H1 (cell line): ENCODE results near the gene LEKR1. TPM values are rescaled to one million over a fixed set of nuclear protein-coding genes. Genes with fewer than 3 reads are reported as not detected.

Experiments used
- CTCF ChIA-PET: fragments of 300-600 bp; sonication (Branson Sonifier 250); formaldehyde crosslinking; loops from one replicate; lab custom pipeline; 2021; ENCODE audit not compliant: partially characterized antibody; lab: Charles Lee
- POLR2A ChIA-PET: fragments of 300-600 bp; sonication (Branson Sonifier 250); formaldehyde crosslinking; loops from one replicate; lab custom pipeline; 2021; ENCODE audit warnings: inconsistent platforms; ENCODE audit not compliant: partially characterized antibody; lab: Charles Lee
- DNase-seq, 2 experiments: peaks; one replicate each; pipeline versions ENCODE4 v3.0.0 to v3.0.0-alpha.2; 2010 to 2022; ENCODE audit warnings: low spot score in 2 of 2, low read depth in 1 of 2, mixed read lengths in 1 of 2
- FAIRE-seq: peaks from 2 replicates; lab custom pipeline; 2011; peaks lifted over from hg19 to GRCh38; lab: Jason Lieb, UNC
- H2AFZ ChIP-seq: 2 replicates; pipeline ENCODE4 v1.8.1; 2012; ENCODE audit warnings: low read length, inconsistent platforms
- H2AK5ac ChIP-seq: 2 replicates; pipeline ENCODE4 v1.6.1; 2013; ENCODE audit warnings: low read depth, low read length
- H2BK120ac ChIP-seq: replicated peaks from 2 replicates; pipeline ENCODE3; 2013; ENCODE audit warnings: low read depth, low read length, inconsistent platforms
- H2BK12ac ChIP-seq: 2 replicates; pipeline ENCODE4 v1.6.1; 2013; ENCODE audit warnings: low read depth, low read length
- H2BK15ac ChIP-seq: 2 replicates; pipeline ENCODE4 v1.6.1; 2013; ENCODE audit warnings: low read length
- H2BK20ac ChIP-seq: 2 replicates; pipeline ENCODE4 v1.6.1; 2013; ENCODE audit warnings: low read length
- H2BK5ac ChIP-seq: 2 replicates; pipeline ENCODE4 v1.6.1; 2013; ENCODE audit warnings: low read depth, low read length
- H3K14ac ChIP-seq: 2 replicates; pipeline ENCODE4 v1.6.1; 2013; ENCODE audit warnings: inconsistent platforms; ENCODE audit not compliant: insufficient read length
- H3K18ac ChIP-seq: 2 replicates; pipeline ENCODE4 v1.6.1; 2013; ENCODE audit warnings: low read length; ENCODE audit errors: extremely low read depth
- H3K23ac ChIP-seq: 2 replicates; pipeline ENCODE4 v1.6.1; 2013; ENCODE audit warnings: inconsistent platforms; ENCODE audit not compliant: insufficient read length
- H3K23me2 ChIP-seq: 2 replicates; pipeline ENCODE4 v1.6.1; 2013; ENCODE audit warnings: low read depth, low read length
- H3K27ac ChIP-seq: 2 replicates; pipeline ENCODE4 v1.6.1; 2011; ENCODE audit warnings: low read depth, low read length, inconsistent platforms
- H3K27me3 ChIP-seq, 4 experiments: replicated peaks in 1 of 4; 1 replicate in 1 of 4; 2 replicates in 3 of 4; pipeline versions ENCODE4 v1.6.1 to v1.8.1; 2011 to 2013; ENCODE audit warnings: low read length in 3 of 4, mild to moderate bottlenecking in 3 of 4, inconsistent platforms in 2 of 4, mixed read lengths in 2 of 4, moderate library complexity in 1 of 4; ENCODE audit not compliant: control insufficient read depth in 3 of 4, insufficient read depth in 3 of 4; ENCODE audit errors: extremely low read depth in 1 of 4
- H3K36me3 ChIP-seq, 4 experiments: 2 replicates each; pipeline versions ENCODE4 v1.6.1 to v1.8.1; 2011 to 2013; ENCODE audit warnings: mild to moderate bottlenecking in 4 of 4, low read length in 3 of 4, moderate library complexity in 2 of 4, control low read depth in 1 of 4, inconsistent platforms in 1 of 4; ENCODE audit not compliant: insufficient read depth in 4 of 4, control insufficient read depth in 2 of 4
- H3K4ac ChIP-seq: replicated peaks from 2 replicates; pipeline ENCODE3; 2013; ENCODE audit warnings: low read length, low read depth, mixed read lengths, inconsistent platforms; ENCODE audit not compliant: insufficient read length
- H3K4me1 ChIP-seq, 4 experiments: replicated peaks in 1 of 4; 1 replicate in 1 of 4; 2 replicates in 3 of 4; pipeline versions ENCODE4 v1.6.1 to v1.8.1; 2011 to 2013; ENCODE audit warnings: low read length in 3 of 4, inconsistent platforms in 2 of 4, mixed read lengths in 1 of 4; ENCODE audit not compliant: insufficient read depth in 4 of 4, control insufficient read depth in 3 of 4
- H3K4me2 ChIP-seq, 2 experiments: 2 replicates each; pipeline versions ENCODE4 v1.6.1 to v1.8.1; 2011 to 2013; ENCODE audit warnings: low read depth in 2 of 2, low read length in 2 of 2, control low read depth in 1 of 2, inconsistent platforms in 1 of 2, mild to moderate bottlenecking in 1 of 2; ENCODE audit not compliant: insufficient read depth in 1 of 2
- H3K4me3 ChIP-seq, 4 experiments: fragments of 200-600, 300-600 bp in 1 of 4; sonication (generic), shearing (Covaris generic), sonication (Bioruptor Twin) in 1 of 4; 2 replicates each; pipeline versions ENCODE4 v1.5.1 to v1.8.1; 2011 to 2016; ENCODE audit warnings: low read length in 4 of 4, low read depth in 3 of 4, control low read depth in 2 of 4, inconsistent platforms in 2 of 4, mild to moderate bottlenecking in 2 of 4, mixed read lengths in 1 of 4, moderate library complexity in 1 of 4; ENCODE audit not compliant: insufficient read depth in 2 of 4; ENCODE audit errors: extremely low read depth in 1 of 4
- H3K56ac ChIP-seq: replicated peaks from 2 replicates; pipeline ENCODE3; 2013; ENCODE audit warnings: low read depth, mild to moderate bottlenecking, mixed read lengths, low read length, inconsistent platforms; ENCODE audit not compliant: insufficient read length
- H3K79me1 ChIP-seq: 2 replicates; pipeline ENCODE4 v1.6.1; 2013; ENCODE audit warnings: low read depth, low read length, control low read depth
- H3K79me2 ChIP-seq, 2 experiments: 2 replicates each; pipeline versions ENCODE4 v1.6.1 to v1.8.1; 2012 to 2013; ENCODE audit warnings: low read length in 2 of 2, mild to moderate bottlenecking in 2 of 2, inconsistent platforms in 1 of 2; ENCODE audit not compliant: insufficient read depth in 2 of 2, control insufficient read depth in 1 of 2
- H3K9ac ChIP-seq, 4 experiments: replicated peaks in 1 of 4; 1 replicate in 1 of 4; 2 replicates in 3 of 4; pipeline versions ENCODE4 v1.6.1 to v1.8.1; 2011 to 2013; ENCODE audit warnings: low read depth in 3 of 4, low read length in 3 of 4, control low read depth in 2 of 4, mild to moderate bottlenecking in 2 of 4, moderate library complexity in 2 of 4, inconsistent platforms in 1 of 4; ENCODE audit errors: extremely low read depth in 1 of 4
- H3K9me3 ChIP-seq, 2 experiments: 2 replicates each; pipeline versions ENCODE4 v1.6.1 to v1.8.1; 2012 to 2013; ENCODE audit warnings: mild to moderate bottlenecking in 2 of 2, moderate library complexity in 2 of 2, control low read depth in 1 of 2, inconsistent platforms in 1 of 2, low read depth in 1 of 2, low read length in 1 of 2, mixed read lengths in 1 of 2; ENCODE audit not compliant: insufficient read depth in 2 of 2
- H4K20me1 ChIP-seq, 2 experiments: replicated peaks in 1 of 2; 2 replicates each; pipeline versions ENCODE3 to v1.8.1; 2011 to 2013; ENCODE audit warnings: inconsistent platforms in 2 of 2, low read length in 2 of 2, mild to moderate bottlenecking in 1 of 2; ENCODE audit not compliant: insufficient read depth in 2 of 2, control insufficient read depth in 1 of 2
- H4K5ac ChIP-seq: 2 replicates; pipeline ENCODE4 v1.6.1; 2013; ENCODE audit warnings: low read length, low read depth, mixed read lengths, inconsistent platforms; ENCODE audit not compliant: insufficient read length
- H4K8ac ChIP-seq: 2 replicates; pipeline ENCODE4 v1.8.0; 2013; ENCODE audit warnings: mild to moderate bottlenecking, moderate library complexity, low read length, inconsistent platforms; ENCODE audit not compliant: insufficient read depth; ENCODE audit errors: extremely low read depth
- H4K91ac ChIP-seq: replicated peaks from 2 replicates; pipeline ENCODE3; 2013; ENCODE audit warnings: low read length, mixed read lengths, inconsistent platforms; ENCODE audit not compliant: insufficient read length
- TCF12 ChIP-seq: IDR thresholded peaks from 2 replicates; pipeline ENCODE4 v1.6.1; 2011; ENCODE audit warnings: low read depth, mild to moderate bottlenecking, low read length
- YY1 ChIP-seq: IDR thresholded peaks from 2 replicates; pipeline ENCODE4 v1.6.1; 2011; ENCODE audit warnings: low read depth, mild to moderate bottlenecking, low read length
- WGBS, 2 experiments: shearing (Covaris generic) in 1 of 2; methylation state at CpG; one replicate each; pipeline versions ENCODE4 v1.1.6 to v1.1.7; 2013 to 2015; ENCODE audit warnings: low lambda C conversion rate in 2 of 2, mixed read lengths in 2 of 2, inconsistent platforms in 1 of 2, low coverage in 1 of 2, missing lambda C conversion rate in 1 of 2; ENCODE audit not compliant: insufficient replicate concordance in 2 of 2, insufficient coverage in 1 of 2, insufficient read length in 1 of 2; ENCODE audit errors: extremely low coverage in 1 of 2, missing lambda C conversion rate in 1 of 2; 5-methylcytosine and 5-hydroxymethylcytosine counted together
- polyA plus RNA-seq, 7 experiments: library from polyadenylated mRNA; depleted of rRNA in 3 of 7; stranded (reverse) in 5 of 7; unstranded in 2 of 7; fragments of >200 nt in 5 of 7; fragments of 200-250 nt in 2 of 7; gene quantifications; 1 replicate in 5 of 7; 2 replicates in 1 of 7; 4 replicates in 1 of 7; pipeline versions ENCODE4 v1.2.1 to v1.2.3, GENCODE V29; 2011 to 2013; ENCODE audit warnings: missing spikeins in 2 of 7, mixed read lengths in 2 of 7
- total RNA-seq: library from RNA; stranded (reverse); fragmentation: NEBNext Ultra II Directional; extraction: Animal tissue kit (Norgen Biotek cat#: 25700); gene quantifications from 2 replicates; pipeline ENCODE4 v1.2.1, GENCODE V29; 2021

The LEKR1 gene
- total and polyA plus RNA-seq, 2 of the 8 experiments (the other 6 are each of a cell fraction or from before 2014, with no cell fraction given) = 0.08 TPM; not detected in 1

DNA sequence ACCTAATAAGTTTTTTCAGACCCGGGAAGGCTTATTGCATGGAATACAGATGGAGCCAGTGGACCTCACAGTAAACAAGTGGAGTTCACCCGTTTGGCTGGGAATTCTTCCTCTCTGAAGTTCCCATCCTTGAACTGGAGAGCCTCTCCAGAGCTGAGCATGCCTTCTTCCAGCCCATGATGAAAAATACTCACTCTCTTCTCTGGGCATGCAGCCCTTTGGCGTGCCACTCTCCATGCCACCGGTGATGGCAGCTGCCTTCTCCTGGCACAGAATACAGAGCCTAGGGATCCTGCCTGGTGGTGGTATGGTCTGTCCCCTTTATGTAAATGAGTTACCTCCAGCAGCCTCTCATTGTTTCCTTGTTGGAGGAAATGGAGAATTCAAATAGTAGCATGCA is 150.8 kb downstream of the LEKR1 start:
- DNase-seq (no peak), FAIRE-seq (no peak)
- Histone ChIP-seq H3K9ac (no peak overlapping the region), H2AFZ (no peak overlapping the region), H2BK5ac (no peak overlapping the region), H3K9me3 (no peaks in the 10 kb centered on the region), H3K4me2 (no peak overlapping the region), H2BK120ac (no peak overlapping the region), H4K8ac (no peak overlapping the region), H4K5ac (no peak overlapping the region), H2BK12ac (no peak overlapping the region), H3K36me3 (no peaks in the 10 kb centered on the region), H2BK15ac (no peak overlapping the region), H4K20me1 (no peaks in the 10 kb centered on the region), H3K23me2 (no peaks in the 10 kb centered on the region), H2AK5ac (no peak overlapping the region), H3K4me3 (no peak overlapping the region), H3K79me2 (no peaks in the 10 kb centered on the region), H3K4me1 (peaks cover 0 to 4% (median 0%) of the 10 kb centered on the region in 4 experiments; a peak in 2 of 7 replicates), H3K27ac (no peak overlapping the region), H3K27me3 (no peaks in the 10 kb centered on the region), H3K56ac (no peak overlapping the region), H3K4ac (no peak overlapping the region), H3K23ac (no peak overlapping the region), H4K91ac (no peak overlapping the region), H3K18ac (no peak overlapping the region), H3K14ac (no peak overlapping the region), H2BK20ac (no peak overlapping the region), H3K79me1 (no peaks in the 10 kb centered on the region)
- ChIA-PET CTCF (no interaction called here), POLR2A (no interaction called here)
- 84% methylated on average over 4 of the region's 4 CpGs; no CpG with 5 or more reads in 1 of the 2 experiments for WGBS, 2 experiments
- TF ChIP-seq YY1 (no peak), TCF12 (no peak)
